B cell (primary cell): ENCODE data around the gene MAP4K2. TPM values are rescaled to one million over a fixed set of nuclear protein-coding genes. Genes with fewer than 3 reads are reported as not detected.

Experiments
- ATAC-seq: fragments of 200-7000 bp; cut with Tn5 transposase; one replicate; pipeline ENCODE4 v1.10.0; 2021; ENCODE audit warnings: low read depth, mild to moderate bottlenecking, moderate number of reproducible peaks, moderate library complexity
- CTCF ChIA-PET: fragments of 350-600 bp; sonication (Branson Sonifier 250); formaldehyde crosslinking; loops from one replicate; lab custom pipeline; 2021; ENCODE audit warnings: antibody characterized with exemption, inconsistent platforms; lab: Charles Lee
- POLR2A ChIA-PET: fragments of 350-600 bp; sonication (Branson Sonifier 250); formaldehyde crosslinking; loops from one replicate; lab custom pipeline; 2021; ENCODE audit warnings: antibody characterized with exemption; lab: Charles Lee
- DNase-seq: peaks from one replicate; pipeline ENCODE4 v3.0.0; 2013
- H2AFZ ChIP-seq: 2 replicates; pipeline ENCODE4 v1.6.1; 2012; ENCODE audit warnings: mild to moderate bottlenecking, low read depth, low read length; ENCODE audit not compliant: insufficient read depth, poor library complexity, severe bottlenecking
- H3K27ac ChIP-seq, 2 donors: 1 replicate in 1 of 2; 2 replicates in 1 of 2; pipeline ENCODE4 v1.5.1; 2012 to 2013; ENCODE audit warnings: low read length in 2 of 2, mild to moderate bottlenecking in 2 of 2, moderate library complexity in 1 of 2
- H3K27me3 ChIP-seq, 4 experiments: fragments of 200-600 bp in 1 of 4; sonication (generic) in 1 of 4; replicated peaks in 1 of 4; 1 replicate in 2 of 4; 2 replicates in 2 of 4; pipeline versions ENCODE4 v1.6.1 to v1.7.0; 2013 to 2016; ENCODE audit warnings: low read length in 3 of 4, mild to moderate bottlenecking in 2 of 4, mixed read lengths in 1 of 4, moderate library complexity in 1 of 4; ENCODE audit not compliant: insufficient read depth in 4 of 4, control insufficient read depth in 3 of 4; ENCODE audit errors: control extremely low read depth in 1 of 4
- H3K36me3 ChIP-seq, 2 experiments: replicated peaks in 1 of 2; 1 replicate in 1 of 2; 2 replicates in 1 of 2; pipeline versions ENCODE4 v1.6.1 to v1.7.1; 2013; ENCODE audit warnings: low read length in 1 of 2; ENCODE audit not compliant: insufficient read depth in 2 of 2, control insufficient read depth in 1 of 2; ENCODE audit errors: control extremely low read depth in 1 of 2, extremely low read depth in 1 of 2
- H3K4me1 ChIP-seq, 2 donors: fragments of 200-600 bp in 1 of 2; sonication (generic) in 1 of 2; 1 replicate in 1 of 2; 2 replicates in 1 of 2; pipeline versions ENCODE4 v1.5.1 to v1.6.1; 2013 to 2017; ENCODE audit warnings: low read length in 2 of 2; ENCODE audit not compliant: control insufficient read depth in 2 of 2, insufficient read depth in 2 of 2
- H3K4me2 ChIP-seq: replicated peaks from 2 replicates; pipeline ENCODE3; 2012; ENCODE audit warnings: mild to moderate bottlenecking, low read depth, low read length; ENCODE audit not compliant: poor library complexity, severe bottlenecking
- H3K4me3 ChIP-seq, 5 experiments: fragments of 200-600 bp in 1 of 5; sonication (generic) in 1 of 5; 1 replicate in 3 of 5; 2 replicates in 2 of 5; pipeline versions ENCODE4 v1.5.1 to v1.7.0; 2011 to 2016; ENCODE audit warnings: low read length in 4 of 5, mild to moderate bottlenecking in 4 of 5, low read depth in 2 of 5, control low read depth in 1 of 5, moderate library complexity in 1 of 5; ENCODE audit not compliant: insufficient read depth in 1 of 5; ENCODE audit errors: control extremely low read depth in 1 of 5, extremely low read depth in 1 of 5
- H3K79me2 ChIP-seq: fragments of 200-600 bp; sonication (generic); one replicate; pipeline ENCODE4 v1.6.0; 2016; ENCODE audit warnings: low read length; ENCODE audit not compliant: control insufficient read depth, insufficient read depth
- H3K9ac ChIP-seq: fragments of 200-600 bp; sonication (generic); 2 replicates; pipeline ENCODE4 v1.6.1; 2017; ENCODE audit warnings: mild to moderate bottlenecking, low read length, moderate library complexity
- H3K9me3 ChIP-seq, 3 donors: one replicate each; pipeline versions ENCODE4 v1.6.1 to v1.7.1; 2013; ENCODE audit warnings: low read length in 2 of 3; ENCODE audit not compliant: control insufficient read depth in 2 of 3, insufficient read depth in 1 of 3; ENCODE audit errors: control extremely low read depth in 1 of 3
- H4K20me1 ChIP-seq: 2 replicates; pipeline ENCODE4 v1.6.0; 2012; ENCODE audit warnings: mild to moderate bottlenecking, low read length; ENCODE audit not compliant: insufficient read depth, control insufficient read depth, poor library complexity, severe bottlenecking
- H3K27ac Mint-ChIP-seq: one replicate; pipeline ENCODE4 v1.8.0; 2021; ENCODE audit warnings: mixed read lengths
- H3K27me3 Mint-ChIP-seq: one replicate; pipeline ENCODE4 v1.8.0; 2021; ENCODE audit warnings: mixed read lengths
- H3K4me1 Mint-ChIP-seq: one replicate; pipeline ENCODE4 v1.8.0; 2021; ENCODE audit warnings: mixed read lengths
- H3K4me3 Mint-ChIP-seq: one replicate; pipeline ENCODE4 v1.8.0; 2021; ENCODE audit warnings: mixed read lengths
- H3K9me3 Mint-ChIP-seq: one replicate; pipeline ENCODE4 v1.8.0; 2022; ENCODE audit warnings: mixed read lengths; ENCODE audit not compliant: insufficient read depth
- EZH2 ChIP-seq: IDR thresholded peaks from 2 replicates; pipeline ENCODE4 v1.6.1; 2012; ENCODE audit warnings: borderline replicate concordance, low read depth, mild to moderate bottlenecking, moderate library complexity, low read length; ENCODE audit not compliant: insufficient read depth, poor library complexity, severe bottlenecking
- WGBS: methylation state at CpG from one replicate; pipeline ENCODE4 v1.1.5; 2013; ENCODE audit warnings: missing lambda C conversion rate; ENCODE audit not compliant: insufficient coverage; 5-methylcytosine and 5-hydroxymethylcytosine counted together
- intact Hi-C: fragments of 100-400 bp; cut with micrococcal nuclease; formaldehyde crosslinking; loops from one replicate; pipeline ENCODE4 v1.10.0; 2022
- polyA plus RNA-seq: library from polyadenylated mRNA; depleted of rRNA; stranded (reverse); fragments of >200 nt; gene quantifications from 2 replicates; pipeline ENCODE4 v1.2.3, GENCODE V29; 2012
- total RNA-seq, 2 donors: library from RNA; stranded (reverse); fragments of 120-200 nt in 1 of 2; gene quantifications; 1 replicate in 1 of 2; 2 replicates in 1 of 2; pipeline versions ENCODE4 v1.2.3 to v1.2.4, GENCODE V29; 2013 to 2022
- TF ChIP-seq, protein P1 (sequence below): fragments of 200-600 bp; IDR thresholded peaks from one replicate; pipeline ENCODE4 v1.8.0; 2022; ENCODE audit warnings: antibody characterized with exemption, mild to moderate bottlenecking

The MAP4K2 gene
- total and polyA plus RNA-seq, 2 donors (not counting 1 experiment from before 2014, with no cell fraction given): 118 to 163 TPM

DNA sequence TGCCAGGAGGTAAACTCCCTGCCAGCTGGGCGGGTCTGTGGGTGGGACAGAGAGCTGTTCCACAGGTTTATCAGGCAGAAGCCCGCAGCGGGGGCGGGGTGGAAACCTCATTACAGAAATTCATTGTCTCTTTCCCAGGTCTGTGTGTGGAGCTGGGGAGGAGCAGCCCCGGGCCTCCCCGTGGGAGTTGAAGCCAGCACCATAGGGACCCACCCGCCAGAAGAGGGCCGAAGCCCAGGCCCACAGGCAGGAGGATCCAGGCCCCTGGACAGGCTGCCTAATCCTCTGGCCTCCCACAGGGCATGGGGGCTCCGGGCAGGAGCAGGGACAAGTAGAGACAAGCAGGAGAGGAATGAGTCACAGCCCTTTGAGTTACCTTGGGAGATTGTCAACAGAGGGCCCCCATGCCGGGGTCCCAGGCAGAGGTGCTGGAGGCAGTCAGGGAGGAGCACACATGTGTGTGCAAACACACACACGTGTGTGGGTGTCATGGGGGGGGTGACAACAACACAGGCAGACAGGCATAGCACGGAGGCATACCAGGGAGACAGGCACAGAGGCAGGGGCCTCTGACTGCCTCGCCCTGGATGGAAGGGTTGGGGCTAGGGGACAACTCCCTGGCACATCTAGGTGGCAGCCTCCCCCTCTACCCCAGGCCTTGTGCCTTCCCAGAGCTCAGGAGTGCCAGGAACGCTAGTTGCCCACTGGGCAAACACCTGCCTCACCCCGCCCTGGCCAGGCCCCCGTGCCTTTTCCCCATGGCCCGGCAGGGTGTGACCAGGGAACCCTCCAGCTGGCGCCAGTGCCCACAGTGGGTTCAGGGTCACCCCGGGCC is 40.1 kb upstream of the MAP4K2 start:
- no peaks in the 10 kb centered on the region for H3K9me3 ChIP-seq

More for the DNA sequence above, 40.1 kb upstream of the MAP4K2 start:
- CTCF ChIA-PET: interaction anchor here (1.1 to 29.2 kb wide), 9 partner anchors 12 to 171 kb away, joined by 3 to 1254 read pairs (median 10); partner anchors contain the start of genes ARL2, EHD1 and RASGRP2
- H3K4me3 Mint-ChIP-seq: peak overlapping the region; percentile 77
- intact Hi-C loops: loop anchor here (10.0 kb wide), 1 partner anchor 98 kb away; the partner anchor contains the start of gene RASGRP2
- no peaks in the 10 kb centered on the region for H3K27me3 Mint-ChIP-seq
- ATAC-seq: no peak
- Histone ChIP-seq H3K27me3 (no peaks in the 10 kb centered on the region), H4K20me1 (no peaks in the 10 kb centered on the region), H3K27ac (no peak overlapping the region), H2AFZ (peak overlapping the region; percentile 77), H3K36me3 (no peaks in the 10 kb centered on the region), H3K4me2 (peak overlapping the region; percentile 88), H3K4me1 (peaks cover 16 to 29% of the 10 kb centered on the region in 2 donors), H3K9ac (no peak overlapping the region), H3K4me3 (no peak overlapping the region), H3K79me2 (peaks cover 17% of the 10 kb centered on the region)
- no peak for DNase-seq
- no peaks in the 10 kb centered on the region for H3K9me3 Mint-ChIP-seq
- H3K4me1 Mint-ChIP-seq: peaks cover 22% of the 10 kb centered on the region
- 92% methylated on average over 10 of the region's 19 CpGs for WGBS
- peak overlapping the region; percentile 53 for H3K27ac Mint-ChIP-seq
- TF ChIP-seq, protein P1, sequence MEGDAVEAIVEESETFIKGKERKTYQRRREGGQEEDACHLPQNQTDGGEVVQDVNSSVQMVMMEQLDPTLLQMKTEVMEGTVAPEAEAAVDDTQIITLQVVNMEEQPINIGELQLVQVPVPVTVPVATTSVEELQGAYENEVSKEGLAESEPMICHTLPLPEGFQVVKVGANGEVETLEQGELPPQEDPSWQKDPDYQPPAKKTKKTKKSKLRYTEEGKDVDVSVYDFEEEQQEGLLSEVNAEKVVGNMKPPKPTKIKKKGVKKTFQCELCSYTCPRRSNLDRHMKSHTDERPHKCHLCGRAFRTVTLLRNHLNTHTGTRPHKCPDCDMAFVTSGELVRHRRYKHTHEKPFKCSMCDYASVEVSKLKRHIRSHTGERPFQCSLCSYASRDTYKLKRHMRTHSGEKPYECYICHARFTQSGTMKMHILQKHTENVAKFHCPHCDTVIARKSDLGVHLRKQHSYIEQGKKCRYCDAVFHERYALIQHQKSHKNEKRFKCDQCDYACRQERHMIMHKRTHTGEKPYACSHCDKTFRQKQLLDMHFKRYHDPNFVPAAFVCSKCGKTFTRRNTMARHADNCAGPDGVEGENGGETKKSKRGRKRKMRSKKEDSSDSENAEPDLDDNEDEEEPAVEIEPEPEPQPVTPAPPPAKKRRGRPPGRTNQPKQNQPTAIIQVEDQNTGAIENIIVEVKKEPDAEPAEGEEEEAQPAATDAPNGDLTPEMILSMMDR: no peak
- TF ChIP-seq EZH2: no peak
- POLR2A ChIA-PET: interaction anchor here (0.6 to 1.6 kb wide), 5 partner anchors 24 to 312 kb away, joined by 3 to 5 read pairs (median 3); no protein-coding TSS in a partner anchor
